Transverse colon (tissue), 3 donors: ENCODE measurements around the gene CFAP97D2.

ENCODE experiments used
- POLR2A ChIP-seq: fragments of 450-650 bp; IDR thresholded peaks from one replicate; pipeline ENCODE4 v1.6.1; 2016; ENCODE audit warnings: antibody characterized with exemption, mild to moderate bottlenecking, moderate library complexity
- TF ChIP-seq, protein P1 (sequence below), 5 experiments: fragments of 200-600 bp in 3 of 5; fragments of 450-650 bp in 2 of 5; sonication (generic) in 3 of 5; IDR thresholded peaks; 1 replicate in 2 of 5; 2 replicates in 3 of 5; pipeline ENCODE4 v1.5.1; 2016 to 2017; ENCODE audit warnings: antibody characterized with exemption in 5 of 5, inconsistent platforms in 3 of 5, mild to moderate bottlenecking in 2 of 5, moderate library complexity in 1 of 5

- TF ChIP-seq, protein P1, sequence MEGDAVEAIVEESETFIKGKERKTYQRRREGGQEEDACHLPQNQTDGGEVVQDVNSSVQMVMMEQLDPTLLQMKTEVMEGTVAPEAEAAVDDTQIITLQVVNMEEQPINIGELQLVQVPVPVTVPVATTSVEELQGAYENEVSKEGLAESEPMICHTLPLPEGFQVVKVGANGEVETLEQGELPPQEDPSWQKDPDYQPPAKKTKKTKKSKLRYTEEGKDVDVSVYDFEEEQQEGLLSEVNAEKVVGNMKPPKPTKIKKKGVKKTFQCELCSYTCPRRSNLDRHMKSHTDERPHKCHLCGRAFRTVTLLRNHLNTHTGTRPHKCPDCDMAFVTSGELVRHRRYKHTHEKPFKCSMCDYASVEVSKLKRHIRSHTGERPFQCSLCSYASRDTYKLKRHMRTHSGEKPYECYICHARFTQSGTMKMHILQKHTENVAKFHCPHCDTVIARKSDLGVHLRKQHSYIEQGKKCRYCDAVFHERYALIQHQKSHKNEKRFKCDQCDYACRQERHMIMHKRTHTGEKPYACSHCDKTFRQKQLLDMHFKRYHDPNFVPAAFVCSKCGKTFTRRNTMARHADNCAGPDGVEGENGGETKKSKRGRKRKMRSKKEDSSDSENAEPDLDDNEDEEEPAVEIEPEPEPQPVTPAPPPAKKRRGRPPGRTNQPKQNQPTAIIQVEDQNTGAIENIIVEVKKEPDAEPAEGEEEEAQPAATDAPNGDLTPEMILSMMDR (IDR thresholded peaks at IDR 0.05): no peak
- no peak for TF ChIP-seq POLR2A
Observed at GRCh38 chr13:114249077-114249476, 70.0 kb downstream of the CFAP97D2 start.
